GM10266 (cell line): ENCODE data around the gene LRFN5.

Source experiments
- DNase-seq: peaks from one replicate; pipeline ENCODE4 v3.0.0; 2012; ENCODE audit errors: extremely low spot score
- TF ChIP-seq, protein P1 (sequence below): IDR thresholded peaks from 2 replicates; pipeline ENCODE4 v1.5.1; 2012; ENCODE audit warnings: mild to moderate bottlenecking, low read depth; ENCODE audit not compliant: control insufficient read depth, insufficient read depth; ENCODE audit errors: missing control alignments

Gene LRFN5

DNA sequence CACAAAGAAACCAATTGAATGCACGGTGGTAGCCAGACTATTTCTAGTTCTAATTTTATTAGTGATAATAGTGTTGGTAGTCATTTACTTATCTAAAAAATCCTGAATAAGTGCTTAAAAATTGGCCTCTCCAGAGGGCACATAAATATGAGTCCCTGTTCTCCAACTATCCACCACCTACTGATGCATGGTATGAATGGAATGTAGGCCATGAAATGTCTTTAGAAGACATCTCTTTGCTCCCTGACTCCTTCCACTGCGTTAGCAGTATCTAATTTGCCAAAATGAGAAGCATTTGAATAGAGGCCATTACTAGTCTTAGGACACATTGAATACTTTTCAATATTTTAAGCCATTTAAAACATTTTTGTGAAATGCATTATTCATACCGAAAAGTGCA is 261.7 kb downstream of the LRFN5 start:
- no peak for DNase-seq
- TF ChIP-seq, protein P1, sequence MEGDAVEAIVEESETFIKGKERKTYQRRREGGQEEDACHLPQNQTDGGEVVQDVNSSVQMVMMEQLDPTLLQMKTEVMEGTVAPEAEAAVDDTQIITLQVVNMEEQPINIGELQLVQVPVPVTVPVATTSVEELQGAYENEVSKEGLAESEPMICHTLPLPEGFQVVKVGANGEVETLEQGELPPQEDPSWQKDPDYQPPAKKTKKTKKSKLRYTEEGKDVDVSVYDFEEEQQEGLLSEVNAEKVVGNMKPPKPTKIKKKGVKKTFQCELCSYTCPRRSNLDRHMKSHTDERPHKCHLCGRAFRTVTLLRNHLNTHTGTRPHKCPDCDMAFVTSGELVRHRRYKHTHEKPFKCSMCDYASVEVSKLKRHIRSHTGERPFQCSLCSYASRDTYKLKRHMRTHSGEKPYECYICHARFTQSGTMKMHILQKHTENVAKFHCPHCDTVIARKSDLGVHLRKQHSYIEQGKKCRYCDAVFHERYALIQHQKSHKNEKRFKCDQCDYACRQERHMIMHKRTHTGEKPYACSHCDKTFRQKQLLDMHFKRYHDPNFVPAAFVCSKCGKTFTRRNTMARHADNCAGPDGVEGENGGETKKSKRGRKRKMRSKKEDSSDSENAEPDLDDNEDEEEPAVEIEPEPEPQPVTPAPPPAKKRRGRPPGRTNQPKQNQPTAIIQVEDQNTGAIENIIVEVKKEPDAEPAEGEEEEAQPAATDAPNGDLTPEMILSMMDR = no peak

DNA sequence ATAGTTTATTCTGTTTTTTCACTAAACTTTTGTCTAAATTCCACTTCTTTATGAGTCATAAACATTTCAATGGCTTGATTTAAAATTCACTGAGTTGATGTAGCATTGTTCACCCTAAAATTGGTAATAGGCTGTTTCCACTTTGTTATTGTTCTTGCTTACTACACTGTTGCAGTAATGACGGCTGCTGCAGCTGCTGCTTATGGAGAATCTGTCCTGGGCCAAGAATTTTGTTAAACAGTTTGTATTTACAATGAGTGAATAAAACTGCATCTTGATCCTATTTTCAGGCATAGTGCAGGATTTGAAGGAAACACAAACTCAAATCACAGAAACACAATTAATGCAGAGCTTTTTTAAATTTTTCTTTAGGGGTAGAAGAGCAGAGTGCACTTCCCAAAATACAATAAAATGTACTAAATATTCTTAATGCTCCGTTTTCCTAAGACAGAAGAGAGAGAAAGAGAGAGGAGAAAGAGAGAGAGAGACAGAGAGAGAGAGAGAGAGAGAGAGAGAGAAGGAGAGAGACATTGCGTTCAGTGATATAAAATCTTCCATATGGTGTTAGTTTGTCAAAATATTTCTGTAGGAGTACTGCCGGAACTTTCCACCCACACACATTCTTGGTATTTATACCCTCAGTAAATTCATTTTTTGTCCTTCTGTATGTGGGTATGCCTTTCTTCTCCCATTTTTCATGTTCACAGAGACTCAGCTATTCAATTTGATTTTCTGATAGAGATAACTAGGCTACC is 266.4 kb downstream of the LRFN5 start:
- TF ChIP-seq, protein P1 = no peak
- DNase-seq = no peak

DNA sequence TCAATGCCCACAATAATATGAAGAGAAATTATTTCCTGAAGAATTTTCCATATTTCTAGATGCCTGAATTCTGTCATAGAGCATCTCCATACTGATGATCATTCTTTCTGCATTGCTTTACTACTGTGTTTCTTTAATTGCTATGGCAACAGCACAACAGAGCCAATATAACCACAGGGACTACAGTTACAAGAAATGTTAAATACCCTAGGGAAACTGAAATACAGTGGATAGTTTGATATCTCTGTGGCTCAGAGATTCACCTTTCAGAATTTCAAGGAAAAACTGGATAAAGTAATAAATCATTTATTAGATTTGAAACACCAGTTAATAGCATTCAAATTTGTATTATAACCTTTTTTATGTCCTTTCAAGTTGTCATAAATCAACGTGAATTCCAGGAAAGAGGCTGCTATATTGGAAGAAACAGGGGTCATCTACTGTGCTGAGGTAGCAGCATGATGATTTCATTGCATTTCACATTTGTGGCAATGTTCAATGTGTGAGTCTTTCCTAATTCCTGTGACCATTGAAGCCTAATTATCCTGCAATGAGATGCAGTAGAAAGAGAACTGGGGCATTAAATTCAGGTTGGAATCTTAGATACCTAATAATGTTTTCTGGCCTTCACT is 267.1 kb downstream of the LRFN5 start:
- TF ChIP-seq, protein P1 = no peak
- no peak for DNase-seq

DNA sequence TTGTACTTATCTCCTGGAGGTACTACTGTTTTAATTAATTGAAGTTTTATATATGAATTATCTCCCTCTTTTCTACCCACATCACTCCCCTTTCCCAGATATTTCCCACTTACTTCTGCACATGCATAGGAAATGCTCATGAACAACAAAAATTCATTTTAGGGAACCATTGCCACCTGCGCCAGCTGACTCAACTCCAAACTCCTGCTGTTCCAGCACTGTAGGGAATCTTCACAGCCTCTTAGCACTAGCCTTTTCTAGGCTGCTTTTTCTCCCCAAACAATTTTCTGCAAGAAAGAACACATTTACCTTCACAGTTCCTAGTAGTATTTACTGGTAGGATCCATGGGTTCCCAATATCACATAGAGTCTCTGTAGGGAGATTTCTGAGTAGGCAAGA is 268.4 kb downstream of the LRFN5 start:
- TF ChIP-seq, protein P1 = no peak
- DNase-seq = no peak

DNA sequence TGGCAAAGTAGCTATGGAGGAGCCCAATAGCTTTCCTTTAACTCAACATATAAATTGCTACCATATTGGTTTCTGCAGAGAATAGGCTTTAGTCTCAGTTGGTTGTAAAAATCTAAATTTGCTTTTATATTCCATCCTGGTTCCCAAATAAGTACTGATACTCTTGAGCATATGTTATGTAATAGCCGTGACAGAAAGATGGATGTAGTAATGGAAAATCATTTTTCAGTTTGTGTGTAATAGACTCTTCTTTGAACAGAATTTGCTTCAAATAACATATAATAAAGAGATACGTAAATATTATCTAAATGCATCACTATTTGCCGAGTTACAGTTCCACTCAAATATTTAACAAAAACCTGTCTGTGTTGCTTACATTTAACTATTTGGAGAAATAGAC is 271.6 kb downstream of the LRFN5 start:
- TF ChIP-seq, protein P1 = no peak

DNA sequence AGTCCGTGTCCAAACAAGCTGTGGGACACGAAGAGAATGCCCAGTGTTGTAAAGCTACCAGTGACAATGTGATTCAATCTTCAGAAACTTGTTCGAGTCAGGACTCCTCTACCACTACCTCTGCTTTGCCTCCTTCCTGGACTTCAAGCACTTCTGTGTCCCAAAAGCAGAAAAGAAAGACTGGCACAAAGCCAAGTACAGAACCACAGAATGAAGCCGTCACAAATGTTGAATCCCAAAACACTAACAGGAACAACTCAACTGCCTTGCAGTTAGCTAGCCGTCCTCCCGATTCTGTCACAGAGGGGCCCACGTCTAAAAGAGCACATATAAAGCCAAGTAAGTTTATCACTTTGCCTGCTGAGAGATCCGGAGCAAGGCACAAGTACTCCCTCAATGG is 284.9 kb downstream of the LRFN5 start:
- no peak for DNase-seq
- TF ChIP-seq, protein P1 = no peak

More for the DNA sequence above, 271.6 kb downstream of the LRFN5 start:
- DNase-seq = no peak

DNA sequence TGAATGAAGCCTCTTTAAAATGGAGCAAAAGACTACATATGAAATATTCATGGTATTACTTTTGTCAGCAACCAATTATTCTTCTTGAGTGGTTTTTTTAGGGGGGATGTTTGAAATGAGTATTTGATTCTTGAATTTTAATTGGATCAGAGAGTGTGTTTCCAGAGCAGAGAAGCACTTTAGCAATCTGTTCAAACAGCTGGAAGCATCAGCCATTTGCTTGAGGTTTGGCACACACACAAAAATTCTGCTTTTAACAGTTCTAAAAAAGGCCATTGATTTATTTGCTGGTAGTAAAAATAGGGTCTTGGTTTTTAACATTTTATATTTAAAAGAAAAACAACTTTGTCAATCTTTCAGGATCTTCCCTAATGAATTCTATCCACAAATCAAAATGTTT is 292.7 kb downstream of the LRFN5 start:
- TF ChIP-seq, protein P1 = no peak
- no peak for DNase-seq
